Measurements from ENCODE around the gene LBHD2.

The LBHD2 gene

GRCh38 chr14:103068351-103069073 lies 15.5 kb upstream of the LBHD2 start:
- no peak for DNase-seq (ENCODE audit: low read depth)

GRCh38 chr14:103070263-103070885 lies 13.6 kb upstream of the LBHD2 start:
- no peak for DNase-seq (ENCODE audit: low read depth)

- no peak for DNase-seq (ENCODE audit: low read depth)
Measured at GRCh38 chr14:103070971-103071542, 13.0 kb upstream of the LBHD2 start.

GRCh38 chr14:103071544-103072251 lies 12.3 kb upstream of the LBHD2 start:
- DNase-seq (ENCODE audit: low read depth): no peak

GRCh38 chr14:103072595-103073366 lies 11.2 kb upstream of the LBHD2 start:
- no peak for DNase-seq (ENCODE audit: low read depth)

- no peak for DNase-seq (ENCODE audit: low read depth)
Measured at GRCh38 chr14:103073367-103073875, 10.6 kb upstream of the LBHD2 start.

GRCh38 chr14:103073876-103074728 lies 9.9 kb upstream of the LBHD2 start:
- no peak for DNase-seq (ENCODE audit: low read depth)

- DNase-seq (ENCODE audit: low read depth): no peak
Measured at GRCh38 chr14:103074729-103075367, 9.2 kb upstream of the LBHD2 start.

GRCh38 chr14:103078420-103078749 lies 5.6 kb upstream of the LBHD2 start:
- DNase-seq (ENCODE audit: low read depth): peak; percentile 79

- no peak for DNase-seq (ENCODE audit: low read depth)
Measured at GRCh38 chr14:103078860-103079587, 5.0 kb upstream of the LBHD2 start.

GRCh38 chr14:103081951-103082350 lies 2.1 kb upstream of the LBHD2 start:
- DNase-seq (ENCODE audit: low read depth): no peak

- DNase-seq (ENCODE audit: low read depth): no peak
Measured at GRCh38 chr14:103085106-103086091, 1.4 kb downstream of the LBHD2 start.

- DNase-seq (ENCODE audit: low read depth): no peak
Measured at GRCh38 chr14:103086771-103087342, 2.8 kb downstream of the LBHD2 start.

- no peak for DNase-seq (ENCODE audit: low read depth)
Measured at GRCh38 chr14:103087343-103087835, 3.4 kb downstream of the LBHD2 start.

GRCh38 chr14:103088921-103089320 lies 4.9 kb downstream of the LBHD2 start:
- DNase-seq (ENCODE audit: low read depth): no peak

- no peak for DNase-seq (ENCODE audit: low read depth)
Measured at GRCh38 chr14:103089386-103090335, 5.7 kb downstream of the LBHD2 start.

- DNase-seq (ENCODE audit: low read depth): no peak
Measured at GRCh38 chr14:103090481-103091020, 6.5 kb downstream of the LBHD2 start.
